Parathyroid adenoma (tissue), 2 donors: ENCODE results near the gene TARDBP.

Experiments
- H2AFZ ChIP-seq: fragments of 300-600 bp; sonication (generic); one replicate; pipeline ENCODE4 v1.7.0; 2017; ENCODE audit warnings: antibody characterized with exemption, mild to moderate bottlenecking
- H3K27ac ChIP-seq: fragments of 300-600 bp; sonication (generic); one replicate; pipeline ENCODE4 v1.7.0; 2017
- H3K27me3 ChIP-seq: fragments of 300-600 bp; sonication (generic); one replicate; pipeline ENCODE4 v1.7.0; 2017; ENCODE audit warnings: low read length; ENCODE audit not compliant: control insufficient read depth, insufficient read depth
- H3K36me3 ChIP-seq: fragments of 300-600 bp; sonication (generic); one replicate; pipeline ENCODE4 v1.7.0; 2017; ENCODE audit warnings: low read length; ENCODE audit not compliant: control insufficient read depth, insufficient read depth
- H3K4me1 ChIP-seq: fragments of 300-600 bp; sonication (generic); one replicate; pipeline ENCODE4 v1.7.0; 2017; ENCODE audit warnings: control low read depth
- H3K4me2 ChIP-seq: fragments of 300-600 bp; sonication (generic); one replicate; pipeline ENCODE4 v1.7.0; 2017; ENCODE audit warnings: low read length
- H3K4me3 ChIP-seq: fragments of 300-600 bp; sonication (generic); one replicate; pipeline ENCODE4 v1.7.0; 2017; ENCODE audit warnings: low read depth, low read length
- H3K79me2 ChIP-seq: fragments of 300-600 bp; sonication (generic); one replicate; pipeline ENCODE4 v1.7.0; 2017; ENCODE audit warnings: control low read depth
- H3K9ac ChIP-seq: fragments of 300-600 bp; sonication (generic); one replicate; pipeline ENCODE4 v1.7.0; 2017; ENCODE audit warnings: mild to moderate bottlenecking
- H3K9me3 ChIP-seq: fragments of 300-600 bp; sonication (generic); one replicate; pipeline ENCODE4 v1.7.0; 2017; ENCODE audit warnings: low read length; ENCODE audit not compliant: control insufficient read depth
- CTCF ChIP-seq: fragments of 300-600 bp; sonication (generic); IDR thresholded peaks from one replicate; pipeline ENCODE4 v1.7.0; 2017; ENCODE audit warnings: antibody characterized with exemption, mild to moderate bottlenecking
- donor health status: primary hyperparathyroidism.

The TARDBP gene

GRCh38 chr1:11024874-11025203 is 12.4 kb downstream of the TARDBP start:
- H3K9me3 ChIP-seq, result no peaks in the 10 kb centered on the region
- no peaks in the 10 kb centered on the region for H3K79me2 ChIP-seq
- no peak overlapping the region for H3K4me2 ChIP-seq
- no peak overlapping the region for H3K4me3 ChIP-seq
- H3K36me3 ChIP-seq, result no peaks in the 10 kb centered on the region
- H3K27ac ChIP-seq, result no peak overlapping the region
- no peaks in the 10 kb centered on the region for H3K4me1 ChIP-seq
- TF ChIP-seq CTCF, result no peak
- no peaks in the 10 kb centered on the region for H3K27me3 ChIP-seq
- H3K9ac ChIP-seq, result no peak overlapping the region
- H2AFZ ChIP-seq, result no peak overlapping the region

DNA sequence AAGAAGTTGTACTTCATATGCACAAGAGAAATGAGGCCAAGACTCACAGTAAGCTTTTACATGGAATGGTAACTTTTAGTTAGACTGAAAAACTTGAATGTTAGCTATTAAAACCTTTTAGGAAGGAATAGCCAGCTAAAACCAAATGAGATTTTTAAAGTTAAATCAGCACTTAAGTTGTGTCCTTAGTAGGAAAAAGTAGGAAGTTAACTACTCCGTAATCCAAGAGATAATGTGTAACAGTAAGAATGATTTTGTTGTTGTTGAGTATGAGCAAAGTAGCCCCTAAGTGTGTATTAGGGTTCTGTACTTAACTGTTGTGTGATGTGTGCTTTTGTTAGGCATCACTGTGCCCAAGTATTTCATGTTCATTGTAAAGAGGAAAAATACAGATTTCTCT is 13.2 kb downstream of the TARDBP start:
- Histone ChIP-seq H3K36me3 (no peaks in the 10 kb centered on the region), H3K9ac (no peak overlapping the region), H3K79me2 (no peaks in the 10 kb centered on the region), H2AFZ (no peak overlapping the region), H3K4me2 (no peak overlapping the region), H3K4me3 (no peak overlapping the region), H3K4me1 (no peaks in the 10 kb centered on the region), H3K9me3 (no peaks in the 10 kb centered on the region), H3K27ac (no peak overlapping the region), H3K27me3 (no peaks in the 10 kb centered on the region)
- no peak for TF ChIP-seq CTCF

DNA sequence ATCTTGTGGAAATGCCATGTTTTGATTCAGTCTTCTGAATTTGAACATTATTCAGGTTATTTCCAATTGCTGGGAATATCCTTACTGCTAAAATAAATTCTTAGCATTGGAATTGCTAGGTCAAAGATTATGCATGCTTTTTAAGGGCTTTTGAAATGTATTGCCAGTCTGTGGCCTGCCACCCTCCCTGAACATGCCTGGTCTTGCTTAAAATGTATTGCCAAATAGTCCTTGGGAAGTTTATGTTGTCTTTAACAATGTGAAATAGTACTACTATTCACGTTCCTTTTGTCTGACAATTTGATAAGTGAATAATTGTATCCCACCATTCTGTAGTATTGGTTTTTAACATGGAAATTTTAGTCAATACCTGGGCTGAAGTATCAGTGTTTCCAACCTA is 13.6 kb downstream of the TARDBP start:
- no peaks in the 10 kb centered on the region for H3K9me3 ChIP-seq
- no peak overlapping the region for H3K9ac ChIP-seq
- no peak overlapping the region for H3K4me2 ChIP-seq
- H3K4me3 ChIP-seq, result no peak overlapping the region
- no peak overlapping the region for H3K27ac ChIP-seq
- no peaks in the 10 kb centered on the region for H3K4me1 ChIP-seq
- H3K36me3 ChIP-seq, result no peaks in the 10 kb centered on the region
- H3K27me3 ChIP-seq, result no peaks in the 10 kb centered on the region
- no peaks in the 10 kb centered on the region for H3K79me2 ChIP-seq
- H2AFZ ChIP-seq, result no peak overlapping the region
- no peak for TF ChIP-seq CTCF

DNA sequence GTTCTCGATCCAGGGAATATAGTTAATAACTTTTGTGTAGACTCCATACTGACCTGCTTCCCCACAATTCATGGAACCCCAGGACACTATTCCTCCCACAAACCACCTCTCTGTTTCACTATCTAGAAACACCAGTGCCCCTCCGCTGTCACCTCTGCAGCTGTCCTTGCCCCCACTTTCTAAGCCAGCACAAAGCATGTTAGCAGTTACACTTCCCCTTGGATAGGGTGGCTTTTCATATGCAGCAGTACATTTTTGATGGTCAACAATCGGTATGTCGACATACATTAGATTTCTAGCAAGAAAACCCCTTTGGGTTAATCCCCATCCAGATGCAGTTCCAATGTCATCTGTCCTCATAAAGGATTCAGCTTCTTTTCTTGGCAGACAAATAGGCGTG is 14.4 kb downstream of the TARDBP start:
- Histone ChIP-seq H3K27ac (no peak overlapping the region), H3K4me3 (no peak overlapping the region), H3K27me3 (no peaks in the 10 kb centered on the region), H2AFZ (no peak overlapping the region), H3K36me3 (no peaks in the 10 kb centered on the region), H3K79me2 (no peaks in the 10 kb centered on the region), H3K9ac (no peak overlapping the region), H3K4me2 (no peak overlapping the region), H3K4me1 (no peaks in the 10 kb centered on the region), H3K9me3 (no peaks in the 10 kb centered on the region)
- no peak for TF ChIP-seq CTCF

DNA sequence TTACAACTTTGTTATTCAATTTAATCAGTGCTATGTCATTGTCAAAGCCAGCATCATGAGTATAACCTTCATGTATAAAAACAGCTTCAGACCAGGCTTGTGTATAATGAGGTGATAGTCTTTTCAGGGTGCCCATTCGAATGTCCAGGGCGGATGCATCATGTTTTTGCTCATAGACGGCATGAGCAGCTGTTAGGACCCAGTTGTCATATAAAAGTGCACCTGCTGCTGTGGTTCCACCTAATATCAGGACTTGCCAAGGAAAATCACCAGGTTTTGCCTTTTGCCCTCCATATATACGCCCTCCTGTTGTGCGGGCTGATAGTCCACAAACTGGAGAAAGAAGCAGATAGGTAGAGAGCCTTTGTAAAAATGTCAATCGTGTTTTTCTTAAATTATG is 14.9 kb downstream of the TARDBP start:
- Histone ChIP-seq H3K27ac (no peak overlapping the region), H3K9me3 (no peaks in the 10 kb centered on the region), H3K4me1 (no peaks in the 10 kb centered on the region), H3K79me2 (no peaks in the 10 kb centered on the region), H3K4me3 (no peak overlapping the region), H2AFZ (no peak overlapping the region), H3K27me3 (no peaks in the 10 kb centered on the region), H3K36me3 (no peaks in the 10 kb centered on the region), H3K9ac (no peak overlapping the region), H3K4me2 (no peak overlapping the region)
- no peak for TF ChIP-seq CTCF
